ENCODE results near the gene FAM240A.

The FAM240A gene

DNA sequence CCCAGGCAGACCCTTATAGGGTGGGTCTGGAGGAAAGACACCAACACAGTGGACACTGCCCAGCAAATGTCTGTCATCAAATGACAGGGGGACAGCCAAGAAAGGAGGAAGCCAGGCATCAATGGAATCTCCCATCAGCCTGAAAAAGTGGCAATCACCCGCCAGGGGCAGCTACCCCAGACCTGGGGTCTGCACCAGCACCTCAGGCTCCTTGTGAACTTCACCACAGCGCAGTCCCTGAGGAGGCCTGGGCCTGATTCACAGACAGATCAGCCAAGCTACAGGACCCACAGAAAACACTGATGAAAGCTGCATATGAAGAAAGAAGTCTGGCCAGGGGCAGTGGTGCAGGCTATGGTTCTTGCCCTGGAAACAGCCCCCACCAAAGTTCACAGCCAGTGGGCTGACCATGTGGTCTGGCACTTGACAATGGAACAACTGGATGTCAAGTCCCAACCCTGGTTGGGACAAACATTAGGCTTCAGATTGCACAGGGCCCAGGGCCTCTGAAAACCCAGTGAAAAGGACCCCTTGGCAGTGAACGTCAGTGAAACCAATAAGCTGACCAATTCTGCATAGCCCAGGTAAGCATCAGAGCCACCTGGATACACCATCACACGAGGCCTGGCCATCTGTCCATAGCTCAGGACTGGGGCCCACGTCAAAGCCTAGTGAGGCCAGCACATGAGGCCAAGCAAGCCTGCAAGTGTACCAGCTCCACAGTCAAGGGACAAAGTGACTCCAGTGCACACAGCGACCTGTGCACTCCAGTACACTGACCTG lies 52.1 kb downstream of the FAM240A start:
- DNase-seq, result no peak

DNA sequence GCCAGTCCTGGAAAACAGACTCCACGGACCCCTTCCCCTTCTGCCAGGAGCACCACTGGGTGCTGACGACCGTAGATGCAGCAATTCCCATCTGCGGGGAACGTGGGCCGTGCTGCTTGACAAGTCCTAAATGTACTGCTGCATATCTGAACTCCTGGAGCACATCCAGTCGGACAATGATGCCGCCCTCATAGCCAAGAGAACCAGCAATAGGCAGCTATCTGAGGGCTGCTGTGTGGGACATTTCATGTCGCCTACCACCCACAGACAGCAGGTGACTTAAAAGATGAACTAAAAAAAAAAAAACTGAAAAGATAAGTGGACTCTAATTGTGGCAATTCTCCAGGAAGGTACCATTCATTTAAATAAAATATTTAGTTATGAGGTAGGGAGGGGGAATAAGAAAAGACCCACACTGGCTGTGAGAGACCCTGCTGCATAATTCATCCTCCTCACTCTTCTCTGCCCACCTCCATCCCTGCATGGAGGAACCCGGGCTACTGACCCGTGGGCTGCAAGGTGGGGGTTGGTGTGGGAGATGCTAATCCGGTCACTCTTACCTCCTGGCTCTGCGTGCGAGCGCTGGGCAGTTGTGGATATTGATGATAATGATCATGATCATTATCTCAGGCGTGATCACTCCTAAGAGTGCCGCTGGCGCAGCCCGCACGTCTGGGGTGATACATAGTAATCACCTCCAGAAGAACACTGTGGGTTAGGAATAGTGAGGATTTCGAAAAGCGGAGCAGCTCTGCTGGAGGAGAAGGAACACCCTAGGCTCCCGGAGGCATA lies 52.8 kb downstream of the FAM240A start:
- DNase-seq, result no peak

DNA sequence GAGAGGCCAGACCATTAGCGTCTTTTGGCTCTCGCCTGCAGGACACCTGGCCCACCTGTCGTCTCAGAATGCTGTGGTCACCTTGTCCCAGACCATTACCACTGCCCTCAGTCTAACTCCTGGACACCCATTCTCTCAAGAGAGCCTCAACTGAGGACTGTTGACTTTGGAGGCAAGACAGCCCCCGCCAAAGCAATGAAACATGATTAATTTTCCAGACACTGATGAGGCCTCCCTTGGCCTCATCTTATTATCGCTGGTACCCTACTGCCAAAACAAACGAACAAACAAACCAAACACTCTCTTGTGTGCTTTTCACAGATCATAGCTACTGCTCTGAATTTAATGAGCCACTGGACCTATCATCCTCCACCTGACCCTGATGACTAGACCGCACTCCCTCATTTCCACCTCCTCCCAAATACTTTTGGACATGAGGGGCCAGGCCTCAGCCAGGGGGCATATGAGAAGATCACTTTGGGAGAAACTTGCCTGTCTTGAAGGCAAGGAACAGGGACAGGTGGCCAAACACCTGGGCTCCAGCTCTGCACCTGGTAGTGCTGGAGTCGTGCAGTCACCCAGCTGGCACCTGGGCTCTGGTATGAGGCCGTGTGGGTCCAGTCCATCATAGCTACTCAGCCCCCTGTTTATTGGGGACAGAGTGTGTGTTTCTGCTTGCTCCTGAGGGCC lies 53.6 kb downstream of the FAM240A start:
- no peak for DNase-seq

DNA sequence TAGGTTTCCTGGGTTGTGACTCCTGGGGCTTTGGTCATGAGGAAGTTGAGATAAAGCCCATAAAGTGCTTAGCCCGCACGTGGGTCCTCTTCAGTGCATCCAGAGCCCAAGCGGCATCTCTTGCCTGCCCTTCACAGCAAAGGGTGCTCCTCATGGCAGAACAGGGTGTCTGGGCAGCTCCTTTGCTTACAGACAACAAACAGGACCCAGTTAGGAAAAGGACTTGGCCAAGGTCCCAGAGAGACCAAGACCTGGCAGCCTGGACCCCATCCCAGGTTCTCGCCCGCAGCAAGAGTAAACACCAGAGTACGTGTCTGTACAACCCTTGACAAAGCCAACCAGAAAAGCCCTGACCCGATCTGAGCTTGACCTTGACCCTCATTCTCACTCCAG lies 54.1 kb downstream of the FAM240A start:
- no peak for DNase-seq

DNA sequence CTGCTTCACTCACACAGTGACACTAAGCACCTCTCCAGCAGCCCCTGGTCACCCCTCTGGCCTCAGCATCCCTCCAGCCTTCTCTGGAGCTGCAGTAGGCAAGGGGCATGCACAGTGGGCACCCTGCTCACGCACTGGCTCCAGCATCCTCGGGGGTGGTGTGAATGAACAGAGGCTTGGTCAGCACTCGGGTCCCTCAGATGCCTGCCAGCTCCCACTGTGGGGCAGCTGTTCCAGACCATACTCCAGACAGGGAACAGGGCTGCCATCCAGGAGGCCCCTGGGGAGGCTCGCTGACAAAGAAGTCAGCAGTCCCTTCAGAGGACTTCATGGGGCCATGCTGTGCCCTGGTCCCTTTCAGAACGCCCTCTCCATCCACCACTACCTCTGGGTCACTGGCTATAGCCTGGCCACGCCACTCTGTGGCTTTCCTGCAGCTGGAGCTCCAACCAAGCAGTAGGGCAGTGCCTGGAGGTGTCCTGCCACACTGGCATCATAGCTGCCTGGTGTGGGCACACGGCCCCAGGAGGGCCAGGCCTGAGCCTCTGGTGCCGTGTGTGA lies 54.8 kb downstream of the FAM240A start:
- DNase-seq, result no peak

DNA sequence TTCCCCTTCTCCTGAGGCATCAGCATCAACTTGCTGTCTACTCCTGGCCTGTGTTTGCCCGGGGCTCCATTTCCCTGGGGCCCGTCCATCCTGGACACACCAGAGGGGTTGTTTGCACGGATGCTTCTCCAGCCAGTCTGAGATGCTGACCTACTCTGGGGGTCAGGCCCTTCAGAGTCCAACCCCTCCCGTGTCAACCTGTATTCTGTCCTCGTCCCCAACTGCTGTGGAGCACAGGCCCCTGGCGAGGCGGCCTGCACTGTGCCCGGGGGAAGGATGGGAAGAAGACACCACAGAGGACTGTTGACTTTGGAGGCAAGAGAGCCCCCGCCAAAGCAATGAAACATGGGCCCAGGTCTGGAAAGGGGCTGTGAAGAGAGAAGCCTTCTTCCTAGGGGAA lies 55.3 kb downstream of the FAM240A start:
- no peak for DNase-seq

DNA sequence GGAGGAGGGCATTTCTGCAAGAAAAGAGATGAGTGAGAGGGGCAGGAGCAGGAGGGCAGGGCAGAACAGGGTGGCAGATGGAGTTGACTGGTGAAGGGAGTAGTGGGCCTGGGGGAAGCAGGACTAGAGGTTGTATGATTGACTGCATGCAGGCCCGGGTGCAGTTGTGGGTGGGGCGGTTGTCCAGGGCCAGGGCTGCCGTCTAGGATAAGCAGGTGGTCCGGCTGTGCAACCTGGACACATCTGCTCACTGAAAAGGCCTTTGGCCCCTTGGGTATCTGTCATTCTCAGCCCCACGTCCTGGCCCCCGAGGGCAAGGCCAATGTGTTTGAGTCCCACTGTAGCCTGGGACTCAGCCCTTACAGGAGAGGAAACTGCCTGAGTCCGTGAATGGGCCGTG lies 55.8 kb downstream of the FAM240A start:
- no peak for DNase-seq

DNA sequence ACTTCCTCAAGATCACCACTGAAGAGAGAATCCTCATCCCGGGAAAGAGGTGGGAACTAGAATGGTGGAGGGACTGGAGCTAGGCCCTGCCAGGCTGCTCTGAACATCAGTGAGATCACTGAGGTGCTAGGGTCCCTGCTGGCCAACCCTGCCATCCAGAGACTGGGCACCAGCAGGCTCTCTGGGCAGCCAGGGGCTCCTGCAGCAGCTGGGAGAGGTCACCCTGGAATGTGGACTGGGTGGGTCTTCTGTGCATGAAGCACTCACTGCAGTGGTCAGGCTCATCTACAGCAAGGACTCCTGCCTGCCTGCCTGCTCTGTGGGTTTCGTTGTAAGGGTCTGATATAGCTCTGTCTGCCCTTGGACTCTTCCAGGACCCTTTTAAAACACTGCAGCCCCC lies 56.3 kb downstream of the FAM240A start:
- no peak for DNase-seq

DNA sequence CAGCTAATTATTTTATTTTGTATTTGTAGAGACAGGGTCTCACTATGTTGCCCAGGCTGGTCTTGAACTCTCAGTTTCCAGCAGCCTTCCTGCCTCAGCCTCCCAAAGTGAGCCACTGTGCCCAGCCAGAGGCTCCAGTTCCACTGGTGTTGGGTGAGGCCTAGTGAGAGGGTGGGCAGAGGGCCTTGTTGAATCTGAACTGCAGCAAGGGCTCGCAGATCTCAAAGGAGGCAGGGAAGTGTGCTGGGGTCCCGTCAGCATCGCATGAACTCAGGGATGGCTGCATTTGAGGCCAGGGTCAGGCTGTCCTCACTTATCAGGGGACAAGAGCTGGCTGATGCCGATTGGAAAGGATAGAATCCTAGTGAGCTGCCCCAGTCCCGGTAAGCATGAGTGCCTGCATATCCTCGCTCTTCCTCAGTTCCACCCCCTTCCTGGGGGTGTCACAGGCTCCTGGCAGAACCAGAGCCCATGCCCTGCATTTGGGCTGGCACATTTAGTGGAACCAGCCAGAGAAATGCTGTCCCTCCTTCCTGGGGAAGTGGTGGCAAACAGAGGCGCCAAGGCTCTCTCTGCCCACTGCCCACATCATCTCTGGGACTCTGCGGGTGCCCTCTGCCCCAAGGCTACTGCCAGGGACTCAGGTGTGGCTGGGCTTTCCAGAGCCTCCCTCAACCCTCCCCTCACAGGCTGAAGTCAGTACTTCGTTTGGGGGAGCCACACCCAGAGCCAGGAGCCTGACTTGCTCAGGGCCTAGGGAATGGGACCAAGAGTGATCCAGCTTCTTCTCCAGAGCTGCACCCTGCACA lies 57.1 kb downstream of the FAM240A start:
- DNase-seq, result no peak

DNA sequence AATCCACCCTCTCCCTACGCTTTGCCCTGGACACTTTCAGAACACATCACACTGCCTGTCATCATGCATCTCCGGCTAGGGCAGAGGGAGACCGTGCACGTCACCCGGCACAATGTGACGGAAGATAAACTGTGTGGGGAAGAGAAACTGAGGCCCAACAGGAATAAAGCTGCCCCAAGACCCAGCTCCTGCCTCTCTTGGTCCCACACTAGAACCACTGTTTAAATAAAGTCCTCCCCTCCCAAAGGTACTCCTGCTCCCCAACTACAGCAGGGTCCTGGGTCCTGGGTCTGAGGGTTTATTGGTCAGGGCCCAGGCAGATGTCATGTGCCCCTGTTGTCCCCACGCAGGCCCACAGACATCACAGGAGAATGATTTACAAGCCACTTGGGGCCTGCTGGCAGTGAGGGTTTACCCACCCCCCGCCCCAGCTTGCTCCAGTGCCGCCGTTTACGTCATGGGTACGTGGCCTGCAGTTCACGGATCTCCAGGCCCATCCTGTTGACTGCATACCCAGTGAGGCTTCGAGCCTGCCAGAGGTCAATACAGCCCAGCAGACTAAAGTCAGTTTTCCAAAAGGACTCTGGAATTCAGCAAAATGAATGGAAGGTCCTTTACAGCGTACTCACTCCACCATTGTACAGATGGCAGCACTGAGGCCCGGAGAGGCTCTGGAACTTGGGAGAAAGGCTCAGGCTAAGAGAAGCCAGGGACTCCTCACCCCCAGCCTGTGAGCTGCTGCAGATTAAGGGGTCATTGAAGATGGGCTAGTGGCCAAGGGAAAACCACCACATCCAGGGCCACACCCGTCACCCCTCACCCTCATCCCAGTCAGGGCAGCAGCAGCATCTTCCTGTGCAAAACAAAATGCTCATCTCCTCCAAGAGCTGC lies 57.9 kb downstream of the FAM240A start:
- no peak for DNase-seq

DNA sequence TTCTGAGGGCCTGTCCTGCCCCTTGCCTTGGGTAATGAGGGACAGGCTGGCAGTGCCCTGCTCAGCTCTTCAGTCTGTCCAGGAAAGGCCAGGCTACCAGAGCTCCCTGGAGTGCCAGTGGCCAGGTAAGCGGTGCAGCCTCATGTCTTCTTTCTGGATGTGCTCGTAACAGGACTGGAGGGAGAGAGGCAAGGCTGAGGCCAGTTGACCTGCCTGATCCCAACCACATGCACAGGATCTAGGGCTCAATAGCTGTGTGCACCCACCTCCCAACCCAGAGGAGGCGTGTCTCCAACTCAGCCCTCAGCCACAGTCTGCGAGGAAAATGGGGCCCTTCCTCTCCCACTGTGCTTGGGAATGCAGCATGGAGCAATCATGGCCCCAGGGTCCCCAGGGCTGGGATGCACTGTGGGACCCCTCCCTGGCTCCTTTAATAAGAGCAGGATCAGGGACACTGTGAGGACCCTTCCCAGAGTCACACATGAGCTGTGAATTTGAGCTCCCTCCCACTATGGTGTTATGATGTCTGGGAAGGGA lies 58.6 kb downstream of the FAM240A start:
- DNase-seq, result no peak

DNA sequence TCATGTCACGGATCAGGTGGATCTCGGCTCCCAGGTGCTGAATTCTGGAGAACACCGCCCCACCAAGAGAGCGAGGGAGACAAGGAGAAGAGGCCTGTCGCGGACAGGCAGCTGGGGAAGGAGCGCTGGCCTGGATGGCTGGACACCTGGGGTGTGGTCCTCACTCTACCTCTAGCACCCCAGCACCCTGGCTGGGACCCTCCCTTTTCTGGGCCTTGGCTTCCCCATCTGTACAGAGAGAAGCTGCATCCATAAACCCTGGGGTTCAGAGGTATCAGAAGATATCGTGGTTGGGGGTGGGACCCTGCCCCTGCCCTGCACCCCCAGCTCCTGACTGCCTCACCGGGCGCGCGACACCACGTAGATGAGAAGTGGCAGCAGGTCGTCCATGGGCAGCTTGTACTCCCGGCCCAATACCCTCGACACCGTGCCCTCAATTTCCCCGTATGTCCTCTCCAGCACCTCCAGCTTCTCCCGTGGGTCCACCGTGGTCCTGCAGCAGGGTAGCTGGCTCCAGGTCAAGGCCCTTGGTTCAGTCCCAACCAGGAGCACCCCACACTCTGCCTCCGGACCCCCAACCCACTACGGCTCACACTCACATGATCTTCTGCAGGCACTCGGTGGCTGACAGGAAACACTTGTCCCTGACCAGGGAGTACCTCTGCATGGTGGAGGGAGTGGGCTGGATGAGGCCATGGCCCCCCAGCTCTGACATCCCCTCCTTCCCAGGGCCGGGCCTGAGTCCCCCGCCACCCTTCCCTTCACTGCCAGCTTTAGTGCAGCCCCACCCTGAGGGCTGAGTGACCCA lies 59.4 kb downstream of the FAM240A start:
- no peak for DNase-seq

DNA sequence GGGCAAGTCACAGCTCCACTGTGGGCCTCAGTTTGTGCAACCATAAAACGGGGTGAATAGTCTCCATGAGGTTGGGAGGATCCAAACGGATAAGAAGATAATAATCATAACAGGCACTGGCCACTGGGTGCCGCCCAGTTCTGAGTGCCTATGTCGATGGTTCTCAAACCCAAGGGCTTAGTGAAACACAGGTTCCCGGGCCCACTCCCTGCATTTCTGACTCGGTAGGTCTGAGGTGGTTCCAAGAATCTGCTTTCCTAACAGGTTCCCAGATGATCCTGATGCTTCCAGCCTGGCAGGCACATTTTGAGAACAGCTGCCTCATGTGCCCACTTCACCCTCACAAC lies 60.0 kb downstream of the FAM240A start:
- no peak for DNase-seq

DNA sequence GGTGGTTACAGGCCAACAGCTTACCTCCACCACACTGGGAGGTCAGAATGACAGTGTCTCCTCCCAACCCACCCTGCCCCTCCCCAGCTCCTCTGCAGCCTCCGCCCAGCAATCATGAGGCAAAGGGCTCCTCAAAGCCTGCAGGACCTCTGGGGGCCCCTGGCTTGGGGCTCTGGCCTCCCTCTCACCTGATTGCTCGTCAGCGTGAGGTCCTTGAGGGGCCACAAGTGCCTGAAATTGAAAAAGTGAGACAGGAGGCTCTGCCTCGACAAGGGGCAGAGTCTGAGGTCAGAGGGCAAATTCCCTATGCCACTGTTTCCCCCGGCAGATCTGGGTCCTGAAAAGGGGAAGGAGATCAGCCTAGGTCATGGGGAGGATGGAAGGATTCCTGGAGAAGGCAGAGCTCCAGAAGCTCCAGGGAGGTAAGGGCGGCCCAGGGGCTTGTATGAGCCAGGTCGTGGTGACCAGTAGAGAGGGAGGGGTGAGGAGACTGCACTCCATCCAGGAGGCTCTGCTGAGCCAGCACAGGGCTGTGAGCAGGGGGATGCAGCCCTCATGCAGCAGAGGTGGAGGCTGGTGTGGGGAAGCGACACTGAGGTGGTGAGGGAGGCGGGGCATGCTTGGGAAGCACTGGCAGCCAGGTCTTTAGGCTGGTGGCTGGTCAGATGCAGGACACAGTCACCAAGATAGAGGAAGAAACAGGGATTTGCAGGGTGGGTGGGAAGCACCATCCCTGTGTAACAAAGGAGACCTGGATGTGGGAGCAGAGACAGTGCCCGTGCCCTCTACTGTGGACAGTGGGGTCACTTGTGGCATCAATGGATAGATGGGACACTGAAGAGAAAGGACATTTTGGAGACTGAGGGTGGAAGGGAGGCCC lies 61.1 kb downstream of the FAM240A start:
- no peak for DNase-seq

DNA sequence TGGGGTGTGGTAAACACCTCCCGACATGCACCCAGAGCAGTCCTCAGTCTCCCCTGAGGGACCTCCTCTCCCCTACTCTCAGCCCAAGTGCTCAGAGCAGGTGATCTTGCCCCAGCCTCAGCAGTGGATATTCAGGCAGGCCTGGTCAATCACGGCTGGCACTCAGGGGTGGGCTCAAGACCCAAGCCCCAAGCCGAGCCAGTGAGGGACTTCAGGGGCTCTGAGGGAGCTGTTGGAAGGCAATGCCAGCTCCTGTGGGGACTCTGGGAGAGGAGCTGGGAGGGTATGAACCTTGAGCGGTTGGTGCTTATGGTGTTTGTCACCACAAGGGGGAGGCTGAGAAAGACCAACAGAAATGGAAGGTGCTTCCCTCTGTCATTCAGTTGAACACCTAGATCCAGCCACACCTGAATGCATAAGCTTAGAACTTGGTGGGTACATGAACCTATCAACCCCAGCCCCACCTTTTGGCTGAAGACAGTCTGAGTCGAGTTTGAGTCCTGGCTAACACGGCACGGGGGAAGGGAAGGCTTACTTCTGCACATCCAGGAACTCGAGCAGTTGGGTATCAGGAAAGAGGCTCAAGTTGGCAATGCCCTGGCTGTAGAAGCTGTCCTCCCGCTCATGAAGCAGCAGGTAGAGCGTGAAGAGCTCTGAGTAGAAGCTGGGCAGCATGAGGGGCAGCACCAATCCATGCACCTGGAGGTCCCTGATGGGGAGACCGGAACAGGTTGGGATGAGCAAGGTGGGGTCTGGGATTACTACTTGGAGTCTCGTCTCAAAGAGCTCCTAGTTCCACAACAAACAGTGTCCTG lies 61.9 kb downstream of the FAM240A start:
- no peak for DNase-seq

DNA sequence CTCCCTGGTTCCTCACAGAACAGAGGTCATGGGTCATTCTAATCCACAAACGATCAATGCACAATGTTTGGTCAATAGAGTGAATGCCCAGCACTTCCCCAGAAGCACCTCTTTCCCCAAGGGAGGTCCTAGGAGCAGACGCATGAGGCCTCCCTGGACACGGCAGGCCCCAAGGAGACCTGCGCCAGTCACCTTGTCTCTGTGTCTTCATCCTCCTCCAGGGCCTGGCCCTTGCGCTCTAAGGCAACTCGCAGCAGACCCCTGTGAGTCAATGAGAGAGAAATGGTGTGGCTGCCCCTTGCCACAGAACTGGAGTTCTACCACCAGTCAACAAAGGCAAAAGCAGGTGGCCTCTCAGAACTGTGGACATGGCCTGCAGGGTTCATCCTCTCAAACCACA lies 63.1 kb downstream of the FAM240A start:
- no peak for DNase-seq

All from DMS79 treated with DMSO at 0.1 percent for 48 hours (cell line).